T-helper 2 cell (primary cell): ENCODE data around the gene RPL27A.

Source experiments
- DNase-seq, 5 experiments: peaks; one replicate each; pipeline versions ENCODE4 v3.0.0 to v3.0.0-alpha.2; 2012 to 2022

RPL27A gene

GRCh38 chr11:8701891-8702597 lies 19.5 kb downstream of the RPL27A start:
- DNase-seq: no peak

GRCh38 chr11:8702598-8702915 lies 20.0 kb downstream of the RPL27A start:
- DNase-seq: no peak

- no peak for DNase-seq
These were observed 21.5 kb downstream of the RPL27A start for GRCh38 chr11:8704136-8704535.

GRCh38 chr11:8705146-8705545 lies 22.6 kb downstream of the RPL27A start:
- DNase-seq: no peak

- no peak for DNase-seq
These were observed 24.3 kb downstream of the RPL27A start for GRCh38 chr11:8706673-8707432.

GRCh38 chr11:8707541-8708191 lies 25.1 kb downstream of the RPL27A start:
- DNase-seq: no peak

- no peak for DNase-seq
These were observed 26.5 kb downstream of the RPL27A start for GRCh38 chr11:8709002-8709672.

GRCh38 chr11:8709777-8710176 lies 27.2 kb downstream of the RPL27A start:
- no peak for DNase-seq

- no peak for DNase-seq
These were observed 29.4 kb downstream of the RPL27A start for GRCh38 chr11:8711895-8712442.

GRCh38 chr11:8712506-8712905 lies 29.9 kb downstream of the RPL27A start:
- no peak for DNase-seq

- no peak for DNase-seq
These were observed 31.3 kb downstream of the RPL27A start for GRCh38 chr11:8713760-8714454.

- no peak for DNase-seq
These were observed 32.1 kb downstream of the RPL27A start for GRCh38 chr11:8714622-8715225.

- no peak for DNase-seq
These were observed 32.9 kb downstream of the RPL27A start for GRCh38 chr11:8715501-8715900.

- DNase-seq: no peak
These were observed 34.9 kb downstream of the RPL27A start for GRCh38 chr11:8717544-8717875.

GRCh38 chr11:8717876-8718753 lies 35.5 kb downstream of the RPL27A start:
- no peak for DNase-seq

GRCh38 chr11:8719211-8719649 lies 36.6 kb downstream of the RPL27A start:
- DNase-seq: no peak

- DNase-seq: no peak
These were observed 37.1 kb downstream of the RPL27A start for GRCh38 chr11:8719721-8720120.

- DNase-seq: no peak
These were observed 37.8 kb downstream of the RPL27A start for GRCh38 chr11:8720352-8720751.

GRCh38 chr11:8720868-8721608 lies 38.4 kb downstream of the RPL27A start:
- no peak for DNase-seq
